ENCODE data around the gene AGPAT4.

- TF ChIP-seq CTCF (IDR thresholded peaks at IDR 0.05; ENCODE audit: low read depth, low read length, poor library complexity, severe bottlenecking), result no peak
- no peak for TF ChIP-seq EZH2phosphoT487 (IDR thresholded peaks at IDR 0.05; ENCODE audit: borderline replicate concordance, low read length)
Measured at GRCh38 chr6:161150136-161150535, 123.7 kb downstream of the AGPAT4 start.

Measured in DOHH2 (cell line).